Pancreas (tissue), 10 donors: ENCODE results near the gene PDILT. TPM values are rescaled to one million over a fixed set of nuclear protein-coding genes. Genes with fewer than 3 reads are reported as not detected.

Experiments used
- ATAC-seq, 4 donors: fragments of 200-7000 bp; cut with Tn5 transposase; one replicate each; pipeline versions ENCODE4 v1.8.0 to v1.9.1; 2020; ENCODE audit warnings: mild to moderate bottlenecking in 4 of 4, moderate library complexity in 4 of 4
- DNase-seq, 6 donors: peaks; one replicate each; pipeline ENCODE4 v3.0.0-alpha.2; 2020
- FAIRE-seq: peaks from 2 replicates; lab custom pipeline; 2012; peaks lifted over from hg19 to GRCh38; lab: Jason Lieb, UNC
- H3K27ac ChIP-seq, 4 donors: fragments of 200-600 bp; sonication (generic); 1 replicate in 3 of 4; 2 replicates in 1 of 4; pipeline versions ENCODE4 v1.5.0 to v1.8.0; 2020
- H3K27me3 ChIP-seq, 4 donors: fragments of 200-600 bp; one replicate each; pipeline ENCODE4 v1.8.0; 2021
- H3K36me3 ChIP-seq, 3 donors: fragments of 200-600 bp; sonication (generic) in 1 of 3; one replicate each; pipeline versions ENCODE4 v1.5.0 to v1.8.0; 2020 to 2021
- H3K4me1 ChIP-seq, 3 donors: fragments of 200-600 bp; one replicate each; pipeline ENCODE4 v1.8.0; 2021
- H3K4me3 ChIP-seq, 4 donors: fragments of 200-600 bp; sonication (generic) in 2 of 4; one replicate each; pipeline versions ENCODE4 v1.5.0 to v1.8.0; 2020 to 2021
- H3K9me3 ChIP-seq, 4 donors: fragments of 200-600 bp; one replicate each; pipeline ENCODE4 v1.8.0; 2021
- WGBS, 2 donors: extraction: QIAGEN DNeasy Blood & Tissue Kit; methylation state at CpG; one replicate each; pipeline ENCODE4 v1.1.7; 2013; 5-methylcytosine and 5-hydroxymethylcytosine counted together
- intact Hi-C, 3 donors: fragments of 100-400 bp; cut with DNase I; formaldehyde crosslinking; loops; one replicate each; pipeline versions ENCODE4 v1.11.1 to v1.14.2; 2022
- polyA plus RNA-seq, 2 donors: library from polyadenylated mRNA; stranded (reverse); fragments of 200-250 nt; gene quantifications; one replicate each; pipeline ENCODE4 v1.2.3, GENCODE V29; 2013
- total RNA-seq, 6 donors: library from RNA; stranded (reverse); fragmentation: NEBNext Ultra II Directional in 4 of 6; extraction: Animal tissue kit (Norgen Biotek cat#: 25700) in 4 of 6; gene quantifications; one replicate each; pipeline versions ENCODE4 v1.2.1 to v1.2.4, GENCODE V29; 2021 to 2023
- TF ChIP-seq, protein P1 (sequence below), 4 donors: fragments of 200-600 bp; sonication (generic) in 3 of 4; IDR thresholded peaks; one replicate each; pipeline versions ENCODE4 v1.5.0 to v1.8.0; 2021; ENCODE audit warnings: antibody characterized with exemption in 4 of 4
- donor health status: healthy with polysubstance abuse.
- donor health status: DM: no; HTN: no; CAD: no; lungs with moderate emphysema.
- donor health status: DM: no; HTN: no; CAD: no.
- donor health status: control.
- donor health status: control.
- donor health status: Bipolar disorder and iron deficiency.
- donor health status: DM: yes; HTN: yes; CAD: no.
- donor health status: DM: no; HTN: no; CAD: no.
- donor health status: DM: no; HTN: no; CAD: no.
- donor health status: DM: yes; HTN: yes; CAD: no.

Gene PDILT
- total and polyA plus RNA-seq, 8 donors, result not detected

DNA sequence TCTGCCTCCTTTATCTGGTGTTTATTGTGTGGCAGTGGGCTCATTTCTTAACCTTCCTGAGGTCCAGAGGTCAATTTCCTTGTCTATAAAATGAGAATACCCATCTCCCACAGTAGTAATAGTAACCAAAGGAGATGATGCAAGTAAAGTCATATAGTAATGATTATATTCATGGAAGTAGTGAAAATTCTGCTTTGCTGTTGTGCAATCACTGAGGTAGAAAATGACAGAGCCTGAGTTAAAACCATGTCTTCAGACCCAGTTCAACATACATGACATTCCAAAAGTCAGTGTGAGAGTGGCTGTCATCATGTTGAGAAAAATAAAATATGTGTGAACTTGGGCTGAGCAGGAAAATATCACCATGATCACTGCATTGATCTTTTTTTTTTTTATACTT, 51.2 kb downstream of the PDILT start:
- DNase-seq (no peak), FAIRE-seq (no peak), ATAC-seq (no peak)
- peaks cover 7 to 15% (median 14%) of the 10 kb centered on the region in 3 donors for H3K4me1 ChIP-seq
- no peak overlapping the region for H3K4me3 ChIP-seq
- H3K9me3 ChIP-seq, result no peaks in the 10 kb centered on the region
- no peaks in the 10 kb centered on the region for H3K27me3 ChIP-seq
- H3K36me3 ChIP-seq, result no peaks in the 10 kb centered on the region
- H3K27ac ChIP-seq, result peak overlapping the region in 1 of 4 donors; percentile 40
- TF ChIP-seq, protein P1, sequence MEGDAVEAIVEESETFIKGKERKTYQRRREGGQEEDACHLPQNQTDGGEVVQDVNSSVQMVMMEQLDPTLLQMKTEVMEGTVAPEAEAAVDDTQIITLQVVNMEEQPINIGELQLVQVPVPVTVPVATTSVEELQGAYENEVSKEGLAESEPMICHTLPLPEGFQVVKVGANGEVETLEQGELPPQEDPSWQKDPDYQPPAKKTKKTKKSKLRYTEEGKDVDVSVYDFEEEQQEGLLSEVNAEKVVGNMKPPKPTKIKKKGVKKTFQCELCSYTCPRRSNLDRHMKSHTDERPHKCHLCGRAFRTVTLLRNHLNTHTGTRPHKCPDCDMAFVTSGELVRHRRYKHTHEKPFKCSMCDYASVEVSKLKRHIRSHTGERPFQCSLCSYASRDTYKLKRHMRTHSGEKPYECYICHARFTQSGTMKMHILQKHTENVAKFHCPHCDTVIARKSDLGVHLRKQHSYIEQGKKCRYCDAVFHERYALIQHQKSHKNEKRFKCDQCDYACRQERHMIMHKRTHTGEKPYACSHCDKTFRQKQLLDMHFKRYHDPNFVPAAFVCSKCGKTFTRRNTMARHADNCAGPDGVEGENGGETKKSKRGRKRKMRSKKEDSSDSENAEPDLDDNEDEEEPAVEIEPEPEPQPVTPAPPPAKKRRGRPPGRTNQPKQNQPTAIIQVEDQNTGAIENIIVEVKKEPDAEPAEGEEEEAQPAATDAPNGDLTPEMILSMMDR (IDR thresholded peaks at IDR 0.05), result no peak
- intact Hi-C loops, result no loop called here

DNA sequence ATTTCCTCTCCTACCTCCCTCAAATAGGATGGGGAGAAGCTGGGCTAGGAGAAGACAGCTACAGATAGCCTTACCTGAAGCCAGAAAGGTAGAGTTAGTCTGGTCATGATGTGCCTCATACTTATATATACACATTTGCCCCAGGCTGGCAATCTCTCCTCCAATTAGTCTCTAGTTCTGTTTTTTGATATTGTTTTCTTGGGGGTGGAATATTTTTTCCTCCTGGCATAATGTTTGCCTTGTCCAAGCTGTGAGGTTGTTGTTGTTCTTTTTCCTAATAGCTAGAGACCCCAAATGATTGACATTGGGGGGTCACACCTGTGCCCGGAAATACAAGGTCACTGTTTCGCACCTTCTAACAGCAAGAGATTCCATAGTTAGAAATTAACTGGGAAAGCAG, 51.9 kb downstream of the PDILT start, which contains the start of gene UMOD:
Gene UMOD (minus strand): TSS at position 101 of the 400 bp plus-strand sequence. CDS start 1,978 bp downstream, outside the sequence.
- no peak for DNase-seq
- Histone ChIP-seq H3K36me3 (no peaks in the 10 kb centered on the region), H3K27me3 (no peaks in the 10 kb centered on the region), H3K4me1 (peaks cover 7 to 15% (median 14%) of the 10 kb centered on the region in 3 donors), H3K9me3 (no peaks in the 10 kb centered on the region), H3K4me3 (no peak within 1 kb of the TSS), H3K27ac (peak within 1 kb of the TSS in 2 of 4 donors; percentile 5 to 40)
- FAIRE-seq, result no peak
- 7 to 17% methylated on average over 2 of the region's 2 CpGs for WGBS, 2 donors
- peak in 1 of 4 donors; percentile 46 for ATAC-seq
- intact Hi-C loops, result no loop called here
- TF ChIP-seq, protein P1 (IDR thresholded peaks at IDR 0.05), result no peak

GRCh38 chr16:20349615-20350014, 54.9 kb downstream of the PDILT start:
- ATAC-seq (no peak), DNase-seq (no peak), FAIRE-seq (no peak)
- Histone ChIP-seq H3K9me3 (no peaks in the 10 kb centered on the region), H3K27me3 (no peaks in the 10 kb centered on the region), H3K4me1 (peaks cover 7 to 15% (median 14%) of the 10 kb centered on the region in 3 donors), H3K27ac (no peak overlapping the region), H3K4me3 (no peak overlapping the region), H3K36me3 (no peaks in the 10 kb centered on the region)
- TF ChIP-seq, protein P1 (IDR thresholded peaks at IDR 0.05), result no peak
- 89 to 90% methylated on average over 6 of the region's 6 CpGs for WGBS, 2 donors
- intact Hi-C loops, result no loop called here

- WGBS, 2 donors, result 30 to 32% methylated on average over 65 to 77 of the region's 77 CpGs
- peak overlapping the region; percentile 53 to 62 (median 58) for H3K27ac ChIP-seq
- H3K9me3 ChIP-seq, result no peaks in the 10 kb centered on the region
- TF ChIP-seq, protein P1 (IDR thresholded peaks at IDR 0.05), result peak in 2 of 4 donors; percentile 15 to 18
- no peaks in the 10 kb centered on the region for H3K36me3 ChIP-seq
- FAIRE-seq (no peak), DNase-seq (peak; percentile 59 to 88 (median 67)), ATAC-seq (peak; percentile 66 to 81 (median 76))
- intact Hi-C loops, result no loop called here
- peak overlapping the region in 3 of 4 donors; percentile 0 to 27 (median 9) for H3K4me3 ChIP-seq
- H3K27me3 ChIP-seq, result no peaks in the 10 kb centered on the region
- H3K4me1 ChIP-seq, result peaks cover 7 to 15% (median 14%) of the 10 kb centered on the region in 3 donors
Observed at GRCh38 chr16:20348365-20349185, 56.0 kb downstream of the PDILT start.
